Right kidney (tissue), 1 donor: Measurements from ENCODE around the gene CHSY1.
A peak's percentile ranks its signal among the peaks of the same experiment; 100 is the strongest.

ENCODE experiments used
- DNase-seq: peaks from one replicate; pipeline ENCODE4 v3.0.0-alpha.2; 2016

Gene CHSY1

GRCh38 chr15:101188637-101189408 is 63.0 kb downstream of the CHSY1 start:
- no peak for DNase-seq

GRCh38 chr15:101187820-101188636 is 63.8 kb downstream of the CHSY1 start:
- no peak for DNase-seq

- DNase-seq: no peak
These were observed 66.1 kb downstream of the CHSY1 start for GRCh38 chr15:101185770-101186169.

- no peak for DNase-seq
These were observed 66.5 kb downstream of the CHSY1 start for GRCh38 chr15:101185336-101185735.

GRCh38 chr15:101184830-101185229 is 67.0 kb downstream of the CHSY1 start:
- no peak for DNase-seq

GRCh38 chr15:101183931-101184305 is 67.9 kb downstream of the CHSY1 start:
- no peak for DNase-seq

GRCh38 chr15:101183226-101183930 is 68.5 kb downstream of the CHSY1 start:
- DNase-seq: no peak

- DNase-seq: no peak
These were observed 69.6 kb downstream of the CHSY1 start for GRCh38 chr15:101182215-101182614.

GRCh38 chr15:101181349-101181748 is 70.5 kb downstream of the CHSY1 start:
- no peak for DNase-seq

- DNase-seq: no peak
These were observed 71.1 kb downstream of the CHSY1 start for GRCh38 chr15:101180620-101181307.

GRCh38 chr15:101179341-101180153 is 72.3 kb downstream of the CHSY1 start:
- DNase-seq: no peak

- DNase-seq: no peak
These were observed 72.9 kb downstream of the CHSY1 start for GRCh38 chr15:101178931-101179330.

- no peak for DNase-seq
These were observed 73.4 kb downstream of the CHSY1 start for GRCh38 chr15:101178479-101178878.

- no peak for DNase-seq
These were observed 74.0 kb downstream of the CHSY1 start for GRCh38 chr15:101177866-101178265.

- DNase-seq: no peak
These were observed 75.2 kb downstream of the CHSY1 start for GRCh38 chr15:101176625-101177024.

- DNase-seq: no peak
These were observed 76.4 kb downstream of the CHSY1 start for GRCh38 chr15:101175401-101175800.

- DNase-seq: no peak
These were observed 77.5 kb downstream of the CHSY1 start for GRCh38 chr15:101174152-101174920.

- no peak for DNase-seq
These were observed 78.4 kb downstream of the CHSY1 start for GRCh38 chr15:101173233-101174119.

GRCh38 chr15:101172501-101173071 is 79.3 kb downstream of the CHSY1 start:
- peak; percentile 37 for DNase-seq
